NCI-H82 treated with DMSO at 0.1 percent for 48 hours (cell line): Measurements from ENCODE around the gene NKX6-2.

ENCODE experiments used
- DNase-seq: peaks from one replicate; lab custom pipeline; 2025; ENCODE audit not compliant: unreplicated experiment; lab: John Stamatoyannopoulos, UW

Gene NKX6-2

DNA sequence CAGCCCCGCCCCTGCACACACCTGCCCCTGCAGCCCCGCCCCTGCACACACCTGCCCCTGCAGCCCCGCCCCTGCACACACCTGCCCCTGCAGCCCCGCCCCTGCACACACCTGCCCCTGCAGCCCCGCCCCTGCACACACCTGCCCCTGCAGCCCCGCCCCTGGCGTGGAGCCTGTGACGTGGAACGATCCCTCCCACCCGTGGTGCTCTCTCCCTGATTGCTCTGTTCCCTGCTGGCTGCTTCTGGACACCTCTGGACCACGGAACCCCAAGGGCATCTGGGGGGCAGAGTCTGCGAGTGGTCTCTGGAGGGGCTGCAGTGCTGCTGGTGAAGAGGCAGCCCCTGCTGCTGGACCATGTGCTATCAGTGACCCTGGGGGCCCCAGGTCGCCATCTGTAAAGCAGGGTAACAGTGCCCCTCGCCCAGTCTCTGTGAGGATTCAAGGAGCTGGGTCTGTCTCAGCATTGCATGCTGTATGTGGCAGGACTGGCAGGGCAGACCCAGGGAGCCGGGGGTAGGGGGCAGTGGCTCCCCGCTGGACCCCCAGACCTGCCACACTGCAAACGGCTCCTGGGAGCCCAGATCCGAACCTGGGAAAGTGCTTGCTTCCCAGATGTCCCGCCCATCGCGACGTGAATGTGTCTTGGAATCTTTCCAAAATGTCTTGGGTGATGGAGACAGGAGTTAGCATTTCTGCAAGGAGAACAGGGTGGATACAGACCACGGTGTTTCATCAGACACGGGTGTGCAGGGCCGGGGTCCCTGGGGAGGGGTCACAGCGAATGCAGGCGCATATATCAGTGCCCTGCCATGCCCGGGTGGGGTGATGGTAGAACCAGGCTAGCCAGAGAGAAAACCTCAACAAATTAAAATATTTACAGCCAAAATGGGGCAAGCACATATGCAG lies 27.9 kb upstream of the NKX6-2 start:
- DNase-seq, result no peak

DNA sequence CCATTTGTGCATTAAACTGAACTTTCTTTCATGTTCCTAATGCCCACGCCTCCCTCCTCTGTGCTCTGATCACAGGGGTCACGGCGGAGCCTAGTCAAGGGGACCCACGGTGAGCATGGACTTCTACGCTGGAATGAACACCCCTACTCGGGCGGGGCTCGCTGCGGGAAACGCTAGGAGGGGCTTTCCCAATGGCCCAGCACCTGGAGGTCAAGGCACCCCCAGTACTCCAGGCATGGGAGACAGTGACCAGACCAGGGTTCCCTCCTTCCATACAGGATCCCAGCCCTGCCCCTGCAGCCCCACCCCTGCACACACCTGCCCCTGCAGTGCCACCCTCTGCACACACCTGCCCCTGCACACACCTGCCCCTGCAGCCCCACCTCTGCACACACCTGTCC lies 27.1 kb upstream of the NKX6-2 start:
- no peak for DNase-seq

DNA sequence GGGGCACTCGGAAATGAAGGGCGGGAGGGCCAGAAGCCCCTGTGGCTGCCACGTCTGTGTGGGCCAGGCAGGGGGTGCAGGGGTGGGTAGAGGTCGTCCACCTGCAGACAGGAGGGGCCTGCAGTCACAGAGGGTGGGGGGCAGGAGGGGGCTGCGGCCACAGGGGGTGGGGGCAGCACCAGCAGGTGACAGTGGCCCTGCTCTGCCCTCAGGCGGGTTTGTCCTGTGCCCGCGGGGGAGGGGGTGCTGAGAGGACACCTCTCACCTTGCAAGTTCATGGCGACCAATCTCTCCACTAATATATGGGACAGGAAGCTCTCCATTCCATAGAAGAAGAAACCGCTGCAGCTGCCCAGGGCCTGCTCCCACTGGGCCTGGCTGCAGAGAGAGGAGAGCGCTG lies 26.6 kb upstream of the NKX6-2 start:
- no peak for DNase-seq

GRCh38 chr10:132811891-132812481 lies 26.0 kb upstream of the NKX6-2 start:
- no peak for DNase-seq

GRCh38 chr10:132810807-132811700 lies 25.1 kb upstream of the NKX6-2 start:
- no peak for DNase-seq

DNA sequence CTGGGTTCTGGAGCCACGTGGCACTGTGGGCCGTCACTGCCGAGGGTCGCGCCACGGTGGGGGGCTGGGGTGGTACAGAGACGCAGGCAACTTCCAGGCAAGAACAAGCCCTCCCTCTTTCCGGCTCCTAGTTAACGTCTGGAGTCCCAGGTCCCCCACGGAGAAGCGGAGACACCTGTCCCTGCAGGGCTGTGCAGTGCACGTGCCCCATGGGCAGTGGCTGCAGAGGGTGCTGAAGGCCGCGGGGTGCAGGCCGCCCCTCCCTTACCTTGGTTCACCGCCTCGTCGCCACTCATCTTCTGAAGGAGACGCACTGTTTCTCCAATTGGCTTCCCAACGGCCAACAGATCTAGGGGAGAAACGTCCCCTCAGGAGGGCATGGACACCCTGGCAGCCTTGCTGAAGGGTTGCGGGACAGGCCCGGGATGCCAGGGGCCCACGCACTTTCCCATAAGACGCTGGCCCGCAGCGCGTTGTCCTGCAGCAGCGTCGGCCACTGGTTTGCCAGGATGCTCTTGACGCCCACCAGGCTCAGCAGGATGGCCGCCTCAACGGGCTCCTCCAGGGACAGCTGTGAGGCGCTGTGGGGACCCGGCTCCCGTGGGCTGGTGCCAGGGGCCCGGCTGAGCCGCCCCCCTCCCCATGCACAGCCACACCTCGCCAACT lies 24.3 kb upstream of the NKX6-2 start:
- DNase-seq, result no peak

DNA sequence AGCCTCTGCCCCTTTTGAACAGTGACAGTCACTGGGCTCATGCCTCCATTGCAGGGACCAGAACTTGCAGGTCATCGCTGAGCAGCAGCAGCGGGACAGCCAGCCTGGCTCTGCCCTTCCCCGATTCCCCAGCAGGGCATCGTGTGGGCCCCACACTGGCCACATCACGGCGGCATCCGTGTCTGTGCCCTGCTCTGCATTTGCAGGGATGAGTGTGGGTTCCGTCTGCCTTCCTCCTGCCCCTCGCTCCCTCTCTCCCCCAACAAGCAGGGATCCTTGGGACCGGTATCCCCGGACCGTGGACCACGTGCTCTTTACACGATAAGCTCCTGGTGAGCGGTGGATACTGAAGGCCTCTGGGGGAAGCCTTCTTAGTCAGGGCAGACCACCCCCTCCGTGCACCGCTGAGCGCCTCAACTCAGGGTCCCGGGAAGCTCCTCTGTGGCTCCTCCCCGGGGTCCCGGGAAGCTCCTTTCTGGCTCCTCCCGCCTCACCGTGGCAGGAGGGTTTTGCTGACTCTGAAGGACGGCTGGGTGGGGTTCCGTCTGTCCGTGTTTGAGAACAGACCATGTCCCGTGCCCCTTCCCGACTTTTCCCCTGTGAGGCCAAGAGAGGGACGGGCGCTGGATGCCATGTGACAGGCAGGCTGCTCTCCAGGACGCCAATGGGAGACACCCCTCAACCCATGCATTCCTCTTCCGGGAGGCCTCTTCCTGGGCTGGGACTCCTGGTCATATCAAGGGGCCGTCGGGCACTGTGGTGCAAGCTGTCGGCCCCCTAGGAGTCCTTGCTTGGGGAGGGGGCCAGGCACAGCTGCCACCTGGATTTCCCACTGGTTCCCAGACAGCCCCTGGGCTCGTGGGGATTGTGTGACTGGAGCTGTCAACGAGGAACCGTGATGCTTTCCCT lies 23.5 kb upstream of the NKX6-2 start:
- no peak for DNase-seq

DNA sequence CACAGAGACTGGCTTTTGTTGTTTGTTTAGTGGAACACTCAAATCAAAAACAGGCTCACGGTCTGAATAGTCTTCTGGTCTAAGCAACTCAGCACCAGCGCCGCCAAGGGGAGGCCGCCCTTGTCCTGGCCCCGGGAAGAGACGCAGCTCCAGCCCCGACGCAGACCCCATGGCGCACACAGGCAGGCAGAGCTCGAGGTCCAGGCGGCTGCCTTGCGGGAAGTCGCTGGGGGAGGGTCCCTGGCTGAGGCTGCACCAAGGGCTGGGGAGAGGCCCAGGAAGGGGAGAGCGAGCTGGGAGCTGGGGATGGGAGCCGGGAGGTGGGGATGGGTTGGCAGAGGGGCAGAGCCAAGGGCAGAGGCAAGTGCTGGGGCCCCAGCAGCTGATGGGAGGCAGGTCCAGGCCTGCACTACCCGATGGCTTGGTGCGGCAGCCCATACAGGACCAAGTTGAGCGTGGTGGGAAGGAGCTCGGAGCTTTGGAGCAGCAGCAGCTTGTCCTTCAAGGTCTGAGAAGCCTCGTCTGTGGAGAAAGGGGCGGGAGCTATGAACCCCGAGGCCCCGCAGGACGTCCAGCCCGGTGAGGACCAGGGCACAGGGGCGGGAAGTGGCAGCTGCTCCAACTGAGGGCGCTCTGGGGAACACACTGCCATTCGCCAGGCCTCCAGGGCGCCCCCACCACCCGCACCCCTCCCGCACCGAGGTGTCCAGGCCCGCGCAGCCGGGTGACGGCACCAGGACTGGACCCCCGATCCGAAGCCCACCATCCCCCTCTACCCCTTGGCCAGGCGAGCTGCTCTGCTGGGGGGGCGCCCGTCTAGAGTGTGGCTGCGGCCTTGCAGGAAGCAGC lies 22.7 kb upstream of the NKX6-2 start:
- no peak for DNase-seq

- no peak for DNase-seq
These were observed 21.7 kb upstream of the NKX6-2 start for GRCh38 chr10:132807621-132808049.

- no peak for DNase-seq
These were observed 20.6 kb upstream of the NKX6-2 start for GRCh38 chr10:132806561-132807003.

DNA sequence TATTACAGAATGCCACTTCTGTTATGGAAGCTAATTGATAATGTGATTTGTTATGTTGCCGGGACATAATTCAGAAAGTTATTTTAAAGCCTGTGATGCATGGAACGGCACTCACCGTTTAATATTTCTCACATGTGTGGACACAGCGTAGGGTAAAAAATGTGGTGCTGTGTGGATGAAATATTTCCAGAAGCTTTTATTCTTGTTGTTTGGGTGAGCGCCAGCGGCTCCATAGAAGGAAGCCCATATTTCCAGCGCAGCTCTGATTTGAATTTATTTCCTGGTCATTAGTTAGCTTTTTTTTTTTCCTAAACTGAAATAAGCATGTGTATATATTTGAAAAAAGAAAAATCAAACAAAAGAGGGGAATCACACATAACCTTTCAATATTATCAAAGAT lies 20.2 kb upstream of the NKX6-2 start:
- DNase-seq, result no peak

- DNase-seq, result no peak
These were observed 19.7 kb upstream of the NKX6-2 start for GRCh38 chr10:132805599-132805998.

DNA sequence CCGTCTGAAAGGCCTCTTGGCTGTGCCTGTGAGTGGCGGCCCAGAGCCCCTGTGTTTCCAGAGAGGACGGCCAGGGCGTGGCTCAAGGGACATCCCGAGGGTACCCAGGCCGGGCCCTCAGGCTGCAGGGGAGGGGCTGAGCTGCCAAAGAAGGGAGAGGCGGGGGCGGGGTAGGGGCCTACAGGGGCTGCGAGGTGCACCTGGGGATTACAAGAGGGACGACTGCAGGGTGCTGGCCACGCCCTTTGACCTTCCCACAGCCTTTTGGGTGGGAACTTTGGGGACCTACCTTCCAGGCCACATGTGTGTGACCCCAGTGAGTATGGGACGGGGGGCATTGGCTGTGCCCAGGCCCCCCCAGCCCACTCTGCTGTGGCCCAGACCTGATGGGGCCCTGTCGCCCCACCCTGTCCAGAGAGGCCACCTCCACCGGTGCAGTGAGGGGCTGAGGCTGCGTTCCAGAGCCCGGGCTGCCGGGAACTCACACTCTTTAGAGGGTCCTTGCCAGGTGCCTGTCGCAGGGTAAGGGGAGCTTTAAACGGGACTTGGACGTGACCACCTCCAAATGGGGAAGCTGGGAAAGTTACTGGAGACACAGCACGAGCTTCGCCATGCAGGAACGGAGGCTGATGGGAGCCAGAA lies 19.0 kb upstream of the NKX6-2 start:
- DNase-seq, result no peak

DNA sequence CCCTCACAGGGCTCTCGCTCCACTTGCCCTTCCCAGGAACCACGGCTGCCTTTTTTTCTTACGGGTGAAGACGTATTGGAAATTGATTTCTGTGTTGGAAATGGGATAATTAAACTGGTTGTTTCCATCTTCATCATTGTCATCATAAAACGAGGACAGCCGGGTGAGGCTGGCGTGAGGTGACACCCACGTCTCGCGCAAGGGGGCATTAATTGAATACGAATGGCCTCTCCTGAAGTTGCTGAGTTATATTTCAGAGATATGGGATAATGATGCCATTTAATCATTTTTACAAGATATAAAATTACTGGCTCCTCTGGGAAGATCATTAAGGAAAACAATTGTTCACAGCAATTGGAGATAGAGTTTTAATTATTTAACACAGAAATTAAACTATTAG lies 18.3 kb upstream of the NKX6-2 start:
- DNase-seq, result no peak

DNA sequence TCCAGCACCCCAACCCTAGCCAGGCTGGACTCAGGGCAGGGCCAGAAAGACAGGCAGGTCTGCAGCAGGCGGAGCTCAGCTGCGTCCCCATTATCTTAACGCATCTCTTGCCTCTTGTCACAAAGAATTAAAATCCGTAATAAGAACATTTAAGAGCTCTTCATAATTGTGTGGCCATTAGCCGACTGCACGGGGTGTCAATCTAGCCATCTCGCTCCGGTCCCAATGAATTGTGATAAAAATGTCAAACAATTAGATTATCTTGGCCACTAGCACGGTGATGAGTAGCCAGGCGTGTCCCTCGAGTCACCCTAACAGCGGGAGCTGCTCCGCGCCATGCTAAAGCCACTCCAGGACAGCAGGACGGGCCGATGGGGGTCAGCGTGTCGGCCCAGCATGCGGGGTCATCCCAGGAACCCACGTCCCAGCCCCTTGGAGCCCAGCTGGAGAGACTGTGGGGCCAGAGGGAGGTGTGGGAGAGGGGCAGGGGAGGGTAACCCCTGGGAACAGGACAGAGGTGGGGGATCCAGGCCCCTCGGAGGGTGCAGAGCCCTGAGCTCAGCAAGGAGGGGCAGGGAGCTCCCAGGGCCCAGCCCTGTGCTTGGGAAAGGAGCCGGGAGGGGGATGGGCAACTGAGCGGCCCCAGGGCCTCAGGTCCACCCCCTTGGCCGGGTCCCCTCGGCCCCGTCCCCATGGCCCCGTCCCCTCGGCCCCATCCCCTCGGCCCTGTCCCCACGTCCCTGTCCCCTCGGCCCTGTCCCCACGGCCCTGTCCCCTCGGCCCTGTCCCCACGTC lies 17.7 kb upstream of the NKX6-2 start:
- DNase-seq, result no peak

DNA sequence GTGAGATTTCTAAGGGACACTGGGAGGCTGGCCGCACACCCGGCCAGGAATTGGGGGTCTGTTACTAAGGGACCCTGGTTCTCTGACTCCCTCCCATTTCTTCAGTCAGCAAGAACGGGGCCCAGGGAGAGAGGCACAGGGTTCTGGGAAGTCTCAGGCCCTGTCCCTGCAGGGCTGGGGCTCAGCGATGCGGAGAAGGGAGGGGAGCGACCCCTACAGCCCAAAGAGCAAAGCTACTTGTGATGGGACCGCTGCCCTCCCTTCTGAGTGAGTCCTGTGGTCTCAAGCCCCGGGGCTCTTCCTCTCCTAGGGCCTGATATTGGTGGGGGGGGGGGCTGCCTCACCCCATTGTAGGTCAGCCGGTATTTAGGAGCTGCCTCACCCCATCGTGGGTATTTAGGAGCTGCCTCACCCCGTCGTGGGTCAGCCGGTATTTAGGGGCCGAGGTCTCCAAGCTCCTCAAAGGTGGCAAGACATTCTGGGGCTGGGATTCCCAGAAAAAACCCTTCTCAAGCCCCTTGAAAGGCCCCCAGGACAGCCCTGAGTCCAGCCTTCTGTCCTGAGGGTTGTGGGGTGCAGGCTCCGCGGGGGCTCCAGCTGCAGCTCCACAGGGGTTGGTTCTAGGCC lies 16.9 kb upstream of the NKX6-2 start:
- no peak for DNase-seq

DNA sequence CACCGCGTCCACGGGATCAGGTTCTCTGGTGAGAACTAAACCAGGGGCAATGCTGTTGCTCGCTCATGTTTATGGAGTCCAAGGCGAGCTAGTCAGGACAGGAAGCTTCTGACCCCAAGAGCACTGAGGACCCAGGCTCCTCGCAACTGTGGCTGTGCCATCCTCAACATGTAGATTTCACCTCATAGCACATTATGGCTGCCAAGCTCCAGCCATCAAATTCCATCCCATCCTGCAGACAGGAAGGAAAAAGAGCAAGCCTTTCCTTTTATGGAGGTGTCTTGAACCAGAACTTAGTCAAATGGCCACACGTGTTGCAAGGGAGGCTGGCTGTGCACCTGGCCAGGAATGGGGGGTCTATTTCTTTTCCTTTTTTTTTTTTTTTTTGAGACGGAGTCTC lies 16.1 kb upstream of the NKX6-2 start:
- no peak for DNase-seq
